HFFc6 (cell line): ENCODE data around the gene ANO10. TPM values are rescaled to one million over a fixed set of nuclear protein-coding genes. Genes with fewer than 3 reads are reported as not detected.
"Not testable (repeated sequence)": the region's sequence is repeated elsewhere in the genome, so short reads cannot be mapped to it uniquely, and the experiment has no call there.

ENCODE experiments used
- DNase-seq: peaks from one replicate; pipeline ENCODE4 v3.0.0-alpha.2; 2018
- H3K27ac Mint-ChIP-seq: 2 replicates; pipeline ENCODE4 v1.8.0; 2020; ENCODE audit warnings: mild to moderate bottlenecking, mixed read lengths
- H3K27me3 Mint-ChIP-seq: 2 replicates; pipeline ENCODE4 v1.8.0; 2021; ENCODE audit warnings: mild to moderate bottlenecking, moderate library complexity, mixed read lengths; ENCODE audit not compliant: insufficient read depth
- H3K36me3 Mint-ChIP-seq: 2 replicates; pipeline ENCODE4 v1.8.0; 2021; ENCODE audit warnings: low read depth, mixed read lengths
- H3K4me1 Mint-ChIP-seq: 2 replicates; pipeline ENCODE4 v1.8.0; 2020; ENCODE audit warnings: low read depth, mixed read lengths
- H3K4me3 Mint-ChIP-seq: 2 replicates; pipeline ENCODE4 v1.8.0; 2020; ENCODE audit warnings: mild to moderate bottlenecking, moderate library complexity, mixed read lengths
- H3K9me3 Mint-ChIP-seq: 2 replicates; pipeline ENCODE4 v1.8.0; 2020; ENCODE audit warnings: mild to moderate bottlenecking, mixed read lengths
- total RNA-seq, 6 experiments: library from RNA; stranded (reverse); fragmentation: NEBNext Ultra II Directional; extraction: Animal tissue kit (Norgen Biotek cat#: 25700); gene quantifications; 2 replicates in 1 of 6; 3 replicates in 5 of 6; pipeline ENCODE4 v1.2.3, GENCODE V29; 2021
- TF ChIP-seq, protein P1 (sequence below): fragments of 200-600 bp; sonication (generic); IDR thresholded peaks from 2 replicates; pipeline ENCODE4 v1.5.0; 2021; ENCODE audit warnings: antibody characterized with exemption, mild to moderate bottlenecking

The ANO10 gene
- total RNA-seq, 6 experiments from 2014 or later = 78.3 to 103 (median 90.8) TPM

DNA sequence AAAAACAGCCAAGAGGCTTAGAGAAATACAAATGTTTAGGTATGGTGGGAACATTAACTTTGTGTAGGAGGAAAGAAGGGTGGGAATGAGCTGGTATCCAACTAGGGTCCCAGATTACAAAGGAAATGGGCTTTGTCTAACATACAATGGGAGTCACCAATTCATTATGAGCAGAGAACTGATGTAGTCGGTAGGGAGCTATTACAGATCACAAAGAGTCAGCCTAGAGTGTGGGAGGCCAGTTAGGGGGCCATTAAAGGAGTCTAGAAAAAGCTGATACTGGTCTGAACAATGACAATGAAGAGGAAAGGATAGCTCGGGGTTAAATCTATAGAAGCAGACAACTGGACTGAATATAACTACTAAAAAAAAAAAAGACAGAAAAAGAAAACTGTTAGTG lies 15.5 kb downstream of the ANO10 start:
- no peak for DNase-seq
- H3K9me3 Mint-ChIP-seq = no peaks in the 10 kb centered on the region
- peaks cover 16% of the 10 kb centered on the region for H3K36me3 Mint-ChIP-seq
- no peaks in the 10 kb centered on the region for H3K27me3 Mint-ChIP-seq
- H3K27ac Mint-ChIP-seq = no peak overlapping the region
- TF ChIP-seq, protein P1, sequence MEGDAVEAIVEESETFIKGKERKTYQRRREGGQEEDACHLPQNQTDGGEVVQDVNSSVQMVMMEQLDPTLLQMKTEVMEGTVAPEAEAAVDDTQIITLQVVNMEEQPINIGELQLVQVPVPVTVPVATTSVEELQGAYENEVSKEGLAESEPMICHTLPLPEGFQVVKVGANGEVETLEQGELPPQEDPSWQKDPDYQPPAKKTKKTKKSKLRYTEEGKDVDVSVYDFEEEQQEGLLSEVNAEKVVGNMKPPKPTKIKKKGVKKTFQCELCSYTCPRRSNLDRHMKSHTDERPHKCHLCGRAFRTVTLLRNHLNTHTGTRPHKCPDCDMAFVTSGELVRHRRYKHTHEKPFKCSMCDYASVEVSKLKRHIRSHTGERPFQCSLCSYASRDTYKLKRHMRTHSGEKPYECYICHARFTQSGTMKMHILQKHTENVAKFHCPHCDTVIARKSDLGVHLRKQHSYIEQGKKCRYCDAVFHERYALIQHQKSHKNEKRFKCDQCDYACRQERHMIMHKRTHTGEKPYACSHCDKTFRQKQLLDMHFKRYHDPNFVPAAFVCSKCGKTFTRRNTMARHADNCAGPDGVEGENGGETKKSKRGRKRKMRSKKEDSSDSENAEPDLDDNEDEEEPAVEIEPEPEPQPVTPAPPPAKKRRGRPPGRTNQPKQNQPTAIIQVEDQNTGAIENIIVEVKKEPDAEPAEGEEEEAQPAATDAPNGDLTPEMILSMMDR = no peak
- H3K4me3 Mint-ChIP-seq = no peak overlapping the region
- peaks cover 6% of the 10 kb centered on the region; the same call in 1 of the 2 replicates for H3K4me1 Mint-ChIP-seq

DNA sequence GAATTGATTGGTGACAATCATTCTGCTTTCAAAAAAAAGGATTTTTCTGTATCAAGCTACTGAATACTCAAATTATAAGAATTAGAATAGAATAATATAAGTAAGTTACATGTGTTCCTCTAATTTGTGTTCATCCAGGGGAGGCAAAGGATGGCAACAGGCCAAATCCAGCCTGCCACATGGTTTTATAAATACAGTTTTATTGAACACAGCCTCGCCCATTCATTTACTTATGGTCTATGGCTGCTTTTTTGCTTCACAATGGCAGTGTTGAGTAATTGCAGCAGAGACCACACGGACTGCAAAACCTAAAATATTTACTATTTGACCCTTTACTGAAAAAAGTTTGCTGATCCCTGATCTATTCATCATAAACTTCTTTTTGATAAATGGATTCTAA lies 21.9 kb downstream of the ANO10 start:
- not testable (repeated sequence) for H3K27ac Mint-ChIP-seq, H3K4me1 Mint-ChIP-seq, H3K4me3 Mint-ChIP-seq, H3K27me3 Mint-ChIP-seq, H3K9me3 Mint-ChIP-seq, DNase-seq
- peaks cover 44% of the 10 kb centered on the region for H3K36me3 Mint-ChIP-seq

DNA sequence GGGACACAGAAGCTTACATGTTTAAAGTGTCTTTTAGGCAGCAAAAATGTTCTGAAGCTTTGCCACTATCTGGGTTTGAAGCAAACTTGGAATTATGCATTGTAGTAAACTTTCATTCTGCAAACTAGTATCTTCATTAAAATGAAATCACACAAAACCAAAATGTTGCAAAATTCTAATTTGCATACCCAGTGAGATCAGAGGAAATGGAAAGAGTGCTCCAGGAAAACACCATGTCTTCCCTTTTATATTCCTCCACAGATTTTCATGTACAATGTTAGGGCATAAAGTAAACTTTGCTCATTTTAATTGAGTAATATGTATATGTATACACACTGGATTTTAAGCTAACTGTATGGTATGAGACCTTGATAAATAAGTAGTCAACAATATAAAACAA lies 23.9 kb downstream of the ANO10 start:
- Mint-ChIP-seq H3K27ac (no peak overlapping the region), H3K36me3 (peaks cover 38% of the 10 kb centered on the region), H3K4me3 (no peak overlapping the region), H3K27me3 (no peaks in the 10 kb centered on the region), H3K4me1 (no peaks in the 10 kb centered on the region), H3K9me3 (peaks cover 10% of the 10 kb centered on the region)
- no peak for DNase-seq
- TF ChIP-seq, protein P1 = no peak

DNA sequence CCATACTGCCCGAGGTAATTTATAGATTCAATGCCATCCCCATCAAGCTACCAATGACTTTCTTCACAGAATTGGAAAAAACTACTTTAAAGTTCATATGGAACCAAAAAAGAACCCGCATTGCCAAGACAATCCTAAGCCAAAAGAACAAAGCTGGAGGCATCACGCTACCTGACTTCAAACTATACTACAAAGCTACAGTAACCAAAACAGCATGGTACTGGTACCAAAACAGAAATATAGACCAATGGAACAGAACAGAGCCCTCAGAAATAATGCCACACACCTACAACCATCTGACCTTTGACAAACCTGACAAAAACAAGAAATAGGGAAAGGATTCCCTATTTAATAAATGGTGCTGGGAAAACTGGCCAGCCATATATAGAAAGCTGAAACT lies 25.6 kb downstream of the ANO10 start:
- Mint-ChIP-seq H3K9me3 (peaks cover 14% of the 10 kb centered on the region), H3K36me3 (peaks cover 49% of the 10 kb centered on the region)
- H3K27ac Mint-ChIP-seq, H3K4me1 Mint-ChIP-seq, H3K4me3 Mint-ChIP-seq, H3K27me3 Mint-ChIP-seq, DNase-seq: not testable (repeated sequence)

DNA sequence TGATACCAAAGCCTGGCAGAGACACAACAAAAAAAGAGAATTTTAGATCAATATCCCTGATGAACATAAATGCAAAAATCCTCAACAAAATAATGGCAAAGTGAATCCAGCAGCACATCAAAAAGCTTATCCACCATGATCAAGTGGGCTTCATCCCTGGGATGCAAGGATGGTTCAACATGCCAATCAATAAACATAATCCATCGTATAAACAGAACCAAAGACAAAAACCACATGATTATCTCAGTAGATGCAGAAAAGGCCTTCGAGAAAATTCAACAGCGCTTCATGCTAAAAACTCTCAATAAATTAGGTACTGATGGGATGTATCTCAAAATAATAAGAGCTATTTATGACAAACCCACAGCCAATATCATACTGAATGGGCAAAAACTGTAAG lies 26.5 kb downstream of the ANO10 start:
- H3K27ac Mint-ChIP-seq, H3K4me1 Mint-ChIP-seq, H3K4me3 Mint-ChIP-seq, DNase-seq, H3K27me3 Mint-ChIP-seq: not testable (repeated sequence)
- H3K9me3 Mint-ChIP-seq = peaks cover 15% of the 10 kb centered on the region
- peaks cover 58% of the 10 kb centered on the region for H3K36me3 Mint-ChIP-seq

DNA sequence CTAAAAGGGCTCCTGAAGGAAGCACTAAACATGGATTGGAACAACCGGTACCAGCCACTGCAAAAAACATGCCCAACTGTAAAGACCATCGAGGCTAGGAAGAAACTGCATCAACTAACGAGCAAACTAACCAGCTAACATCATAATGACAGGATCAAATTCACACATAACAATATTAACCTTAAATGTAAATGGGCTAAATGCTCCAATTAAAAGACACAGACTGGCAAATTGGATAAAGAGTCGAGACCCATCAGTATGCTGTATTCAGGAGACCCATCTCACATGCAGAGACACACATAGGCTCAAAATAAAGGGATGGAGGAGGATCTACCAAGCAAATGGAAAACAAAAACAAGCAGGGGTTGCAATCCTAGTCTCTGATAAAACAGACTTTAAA lies 28.2 kb downstream of the ANO10 start:
- H3K36me3 Mint-ChIP-seq = peaks cover 60% of the 10 kb centered on the region
- H3K27me3 Mint-ChIP-seq, DNase-seq: not testable (repeated sequence)

DNA sequence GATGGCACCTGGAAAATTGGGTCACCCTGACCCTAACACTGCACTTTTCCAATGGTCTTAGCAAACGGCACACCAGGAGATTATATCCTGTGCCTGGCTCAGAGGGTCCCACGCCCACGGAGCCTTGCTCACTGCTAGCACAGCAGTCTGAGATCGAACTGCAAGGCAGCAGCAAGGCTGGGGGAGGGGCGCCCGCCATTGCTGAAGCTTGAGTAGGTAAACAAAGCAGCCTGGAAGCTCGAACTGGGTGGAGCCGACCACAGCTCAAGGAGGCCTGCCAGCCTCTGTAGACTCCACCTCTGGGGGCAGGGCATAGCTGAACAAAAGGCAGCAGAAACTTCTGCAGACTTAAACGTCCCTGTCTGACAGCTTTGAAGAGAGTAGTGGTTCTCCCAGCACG lies 29.9 kb downstream of the ANO10 start:
- DNase-seq, H3K27me3 Mint-ChIP-seq, H3K4me1 Mint-ChIP-seq, H3K4me3 Mint-ChIP-seq, H3K27ac Mint-ChIP-seq: not testable (repeated sequence)
- Mint-ChIP-seq H3K9me3 (peaks cover 15% of the 10 kb centered on the region), H3K36me3 (peaks cover 50% of the 10 kb centered on the region)

More for the DNA sequence above, 28.2 kb downstream of the ANO10 start:
- peaks cover 15% of the 10 kb centered on the region for H3K9me3 Mint-ChIP-seq
- not testable (repeated sequence) for H3K4me1 Mint-ChIP-seq, H3K27ac Mint-ChIP-seq, H3K4me3 Mint-ChIP-seq

DNA sequence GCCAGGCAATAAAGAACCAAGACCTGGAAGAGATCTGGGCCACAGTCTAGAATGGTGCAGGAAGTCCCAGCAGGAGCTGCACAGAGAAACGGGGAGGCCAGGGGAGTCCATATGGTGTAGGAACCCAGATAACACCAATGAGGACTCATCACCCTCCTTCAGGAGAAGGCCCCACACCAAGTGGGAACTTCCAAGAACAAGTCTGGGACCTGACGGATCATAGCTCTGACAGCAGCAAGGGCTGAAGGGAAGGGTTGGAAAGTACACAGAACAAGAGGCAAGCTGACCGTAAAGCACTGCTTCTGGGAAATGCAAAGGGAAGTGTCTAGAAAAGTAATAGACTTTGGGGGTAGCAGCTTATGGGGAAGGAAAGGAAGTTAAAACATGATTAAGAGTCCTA lies 34.5 kb downstream of the ANO10 start:
- TF ChIP-seq, protein P1 = no peak
- H3K4me1 Mint-ChIP-seq = peaks cover 31% of the 10 kb centered on the region
- H3K27ac Mint-ChIP-seq = no peak overlapping the region
- DNase-seq = no peak
- no peaks in the 10 kb centered on the region; the same call in 1 of the 2 replicates for H3K27me3 Mint-ChIP-seq
- no peak overlapping the region for H3K4me3 Mint-ChIP-seq
- peaks cover 24% of the 10 kb centered on the region for H3K36me3 Mint-ChIP-seq
- H3K9me3 Mint-ChIP-seq = peaks cover 5% of the 10 kb centered on the region; the same call in 1 of the 2 replicates
